ENCODE measurements around the gene KCNN3. TPM values are rescaled to one million over a fixed set of nuclear protein-coding genes. Genes with fewer than 3 reads are reported as not detected.

KCNN3 gene
- total RNA-seq, 1 experiment from 2014 or later, result 1.3 TPM

GRCh38 chr1:154750681-154751665 is 119.1 kb downstream of the KCNN3 start:
- Mint-ChIP-seq H3K27me3 (ENCODE audit: low read depth) (peaks cover 1% of the 10 kb centered on the region; the same call in 1 of the 2 replicates), H3K4me1 (peaks cover 35% of the 10 kb centered on the region), H3K4me3 (no peak overlapping the region), H3K36me3 (no peaks in the 10 kb centered on the region), H3K27ac (no peak overlapping the region), H3K9me3 (no peaks in the 10 kb centered on the region)
- CTCF ChIA-PET, result interaction anchor here (0.7 to 2.6 kb wide), 7 partner anchors 9 to 193 kb away, joined by 3 to 14 read pairs (median 6); no protein-coding TSS in a partner anchor
- no peak for DNase-seq (ENCODE audit: low spot score)
- TF ChIP-seq RORB (CRISPR knock-in tag; IDR thresholded peaks at IDR 0.05) (no peak), SP1 (CRISPR knock-in tag; conservative IDR thresholded peaks at IDR 0.05) (no peak), KAT7 (CRISPR knock-in tag; IDR thresholded peaks at IDR 0.05; ENCODE audit: borderline replicate concordance) (no peak), ZNF423 (CRISPR knock-in tag; IDR thresholded peaks at IDR 0.05) (no peak), USF2 (CRISPR knock-in tag; IDR thresholded peaks at IDR 0.05) (no peak), IRF2 (CRISPR knock-in tag; IDR thresholded peaks at IDR 0.05; ENCODE audit: borderline replicate concordance, low read depth) (no peak)
- POLR2A ChIA-PET, result no interaction called here
- peak; percentile 18 for ATAC-seq

- H3K36me3 Mint-ChIP-seq, result no peaks in the 10 kb centered on the region
- peaks cover 48% of the 10 kb centered on the region for H3K4me1 Mint-ChIP-seq
- TF ChIP-seq CREB1 (CRISPR knock-in tag; IDR thresholded peaks at IDR 0.05) (no peak), IRF2 (CRISPR knock-in tag; IDR thresholded peaks at IDR 0.05; ENCODE audit: borderline replicate concordance, low read depth) (no peak), GTF2I (CRISPR knock-in tag; conservative IDR thresholded peaks at IDR 0.05) (peak; percentile 63; the same call in 1 of the 2 replicates)
- H3K27ac Mint-ChIP-seq, result peak overlapping the region; percentile 55; the same call in 1 of the 2 replicates
- no peaks in the 10 kb centered on the region; the same call in 1 of the 2 replicates for H3K27me3 Mint-ChIP-seq (ENCODE audit: low read depth)
- POLR2A ChIA-PET, result no interaction called here
- H3K4me3 Mint-ChIP-seq, result no peak overlapping the region
- ATAC-seq (no peak), DNase-seq (ENCODE audit: low spot score) (no peak)
- CTCF ChIA-PET, result interaction anchor here (1.7 to 2.6 kb wide), 2 partner anchors 12 to 70 kb away, joined by 6 to 14 read pairs; no protein-coding TSS in a partner anchor
- H3K9me3 Mint-ChIP-seq, result no peaks in the 10 kb centered on the region
Observed at GRCh38 chr1:154749078-154749760, 120.9 kb downstream of the KCNN3 start.

DNA sequence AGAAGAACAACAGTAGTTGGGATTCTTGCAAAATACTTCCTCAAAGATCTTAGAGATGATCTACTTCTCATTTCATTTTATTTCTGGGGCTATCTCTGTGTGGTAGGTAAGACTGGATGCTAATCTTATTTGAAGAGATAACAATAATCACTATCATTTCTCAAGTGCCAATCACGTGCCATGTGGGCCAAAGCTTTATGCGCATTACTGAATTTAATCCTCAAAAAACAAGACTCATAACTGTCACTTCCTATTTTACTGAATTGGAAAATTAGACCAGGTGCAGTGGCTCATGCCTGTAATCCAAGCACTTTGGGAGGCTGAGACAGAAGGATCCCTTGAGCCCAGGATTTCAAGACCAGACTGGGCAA is 121.7 kb downstream of the KCNN3 start:
- Mint-ChIP-seq H3K9me3 (no peaks in the 10 kb centered on the region), H3K27me3 (ENCODE audit: low read depth) (no peaks in the 10 kb centered on the region), H3K27ac (no peak overlapping the region), H3K4me3 (no peak overlapping the region), H3K4me1 (peaks cover 57% of the 10 kb centered on the region), H3K36me3 (no peaks in the 10 kb centered on the region)
- TF ChIP-seq FOXK1 (CRISPR knock-in tag; IDR thresholded peaks at IDR 0.05) (no peak), ZNF281 (CRISPR knock-in tag; IDR thresholded peaks at IDR 0.05) (no peak), AR (CRISPR knock-in tag; IDR thresholded peaks at IDR 0.05) (no peak), E2F1 (CRISPR knock-in tag; IDR thresholded peaks at IDR 0.05) (no peak), TP53 (CRISPR knock-in tag; IDR thresholded peaks at IDR 0.05) (no peak), USF1 (CRISPR knock-in tag; IDR thresholded peaks at IDR 0.05) (no peak), NR1H2 (CRISPR knock-in tag; IDR thresholded peaks at IDR 0.05) (no peak), NFE2L1 (CRISPR knock-in tag; IDR thresholded peaks at IDR 0.05) (no peak)
- no peak for ATAC-seq
- CTCF ChIA-PET, result interaction anchor here (0.8 to 1.3 kb wide), 3 partner anchors 66 to 189 kb away, joined by 3 to 7 read pairs (median 3); no protein-coding TSS in a partner anchor
- DNase-seq (ENCODE audit: low spot score), result no peak
- POLR2A ChIA-PET, result no interaction called here

All from WTC11 (cell line).